Ovary (tissue), 10 donors: ENCODE results near the gene HOPX. TPM values are rescaled to one million over a fixed set of nuclear protein-coding genes. Genes with fewer than 3 reads are reported as not detected.
"Not testable (repeated sequence)": the region's sequence is repeated elsewhere in the genome, so short reads cannot be mapped to it uniquely, and the experiment has no call there.

Experiments
- DNase-seq, 5 donors: peaks; one replicate each; pipeline ENCODE4 v3.0.0-alpha.2; 2019 to 2020
- H3K27ac ChIP-seq, 2 donors: fragments of 200-600 bp; one replicate each; pipeline versions ENCODE4 v1.5.1 to v1.8.0; 2019 to 2022
- H3K27me3 ChIP-seq: fragments of 200-600 bp; one replicate; pipeline ENCODE4 v1.8.0; 2022
- H3K36me3 ChIP-seq: fragments of 200-600 bp; sonication (generic); one replicate; pipeline ENCODE4 v1.5.1; 2019
- H3K4me1 ChIP-seq: one replicate; pipeline ENCODE4 v1.8.1; 2013; ENCODE audit warnings: mild to moderate bottlenecking, moderate library complexity; ENCODE audit not compliant: insufficient read depth
- H3K4me3 ChIP-seq: fragments of 200-600 bp; sonication (generic); one replicate; pipeline ENCODE4 v1.5.1; 2017
- H3K9me3 ChIP-seq, 2 donors: fragments of 200-600 bp in 1 of 2; sonication (generic) in 1 of 2; one replicate each; pipeline versions ENCODE4 v1.5.1 to v1.8.1; 2013 to 2019; ENCODE audit warnings: mild to moderate bottlenecking in 1 of 2, moderate library complexity in 1 of 2
- EP300 ChIP-seq: sonication (generic); formaldehyde crosslinking; IDR thresholded peaks from one replicate; pipeline ENCODE4 v1.6.1; 2017; ENCODE audit warnings: antibody characterized with exemption
- POLR2A ChIP-seq: fragments of 450-650 bp; IDR thresholded peaks from one replicate; pipeline ENCODE4 v1.6.1; 2017; ENCODE audit warnings: antibody characterized with exemption, mild to moderate bottlenecking, moderate library complexity
- WGBS, 3 donors: extraction: QIAGEN DNeasy Blood & Tissue Kit in 1 of 3; methylation state at CpG; one replicate each; pipeline versions ENCODE4 v1.1.5 to v1.1.7; 2013 to 2017; 5-methylcytosine and 5-hydroxymethylcytosine counted together
- intact Hi-C, 4 donors: fragments of 100-400 bp; cut with DNase I; formaldehyde crosslinking; loops; one replicate each; pipeline versions ENCODE4 v1.11.0 to v1.15.1; 2022 to 2023
- long read RNA-seq, 3 donors: library from polyadenylated mRNA in 2 of 3; unstranded in 2 of 3; transcript quantifications; one replicate each; pipeline ENCODE4 v2.0.0 and lab custom pipeline, GENCODE V29; 2021 to 2026
- polyA plus RNA-seq, 2 donors: library from polyadenylated mRNA; stranded (reverse); fragments of 200-250 nt in 1 of 2; fragments of 350-450 nt in 1 of 2; fragmentation: Illumina TruSeq in 1 of 2; extraction: RNeasy Lipid Tissue Mini Kit (QIAGEN cat#74804) in 1 of 2; gene quantifications; one replicate each; pipeline ENCODE4 v1.2.3, GENCODE V29; 2013 to 2014
- total RNA-seq, 7 donors: library from RNA; depleted of rRNA in 2 of 7; stranded (reverse); fragments of >200 nt in 2 of 7; fragmentation: NEBNext Ultra II Directional in 3 of 7; extraction: Animal tissue kit (Norgen Biotek cat#: 25700) in 3 of 7; gene quantifications; one replicate each; pipeline versions ENCODE4 v1.1.0 to v1.2.4, GENCODE V29; 2016 to 2023
- TF ChIP-seq, protein P1 (sequence below), 3 donors: fragments of 450-650 bp in 2 of 3; fragments of 200-600 bp in 1 of 3; IDR thresholded peaks; one replicate each; pipeline versions ENCODE4 v1.5.1 to v1.8.0; 2016 to 2022; ENCODE audit warnings: antibody characterized with exemption in 3 of 3, mild to moderate bottlenecking in 1 of 3
- donor health status: DM: no; HTN: no; CAD: no; lungs with moderate emphysema.
- donor health status: DM: no; HTN: no; CAD: no.
- donor health status: Bipolar disorder and iron deficiency.
- donor health status: DM: yes; HTN: yes; CAD: no.
- donor health status: DM: no; HTN: no; CAD: no.
- donor health status: DM: yes; HTN: yes; CAD: no.

Gene HOPX, protein sequence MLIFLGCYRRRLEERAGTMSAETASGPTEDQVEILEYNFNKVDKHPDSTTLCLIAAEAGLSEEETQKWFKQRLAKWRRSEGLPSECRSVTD
- total RNA-seq = 10 to 100 TPM in 2 of 7 donors, 1 to 10 TPM in 5; 2.1 to 22.2 (median 7.6) TPM
- polyA plus RNA-seq = 10 to 100 TPM in 1 of 2 donors, 1 to 10 TPM in 1; 8.8 to 14.8 TPM
- long read RNA-seq, donor 1, transcript HOPX-201 (3 exons, 1,129 nt) = major isoform, 7 of 14 reads
- long read RNA-seq, donor 1, partial matches to known transcripts = 0 of 14 reads
- long read RNA-seq, donor 1, other reads (novel, unspliced or antisense) = 0 of 14 reads
- long read RNA-seq, donor 2, transcript HOPX-201 (3 exons, 1,129 nt) = minor isoform, 9 of 41 reads
- long read RNA-seq, donor 2, transcript HOPX-203 (3 exons, 1,164 nt) = minor isoform, 6 of 41 reads
- long read RNA-seq, donor 2, transcript HOPX-202 (3 exons, 1,611 nt) = minor isoform, 5 of 41 reads
- long read RNA-seq, donor 2, transcript HOPX-206 (2 exons, 1,248 nt) = major isoform, 15 of 41 reads
- long read RNA-seq, donor 2, partial matches to known transcripts = 0 of 41 reads
- long read RNA-seq, donor 2, other reads (novel, unspliced or antisense) = 0 of 41 reads
- long read RNA-seq, donor 3, transcript HOPX-206 (2 exons, 1,248 nt) = minor isoform, 6 of 23 reads
- long read RNA-seq, donor 3, transcript HOPX-201 (3 exons, 1,129 nt) = major isoform, 9 of 23 reads
- long read RNA-seq, donor 3, partial matches to known transcripts = 0 of 23 reads
- long read RNA-seq, donor 3, other reads (novel, unspliced or antisense) = 0 of 23 reads

DNA sequence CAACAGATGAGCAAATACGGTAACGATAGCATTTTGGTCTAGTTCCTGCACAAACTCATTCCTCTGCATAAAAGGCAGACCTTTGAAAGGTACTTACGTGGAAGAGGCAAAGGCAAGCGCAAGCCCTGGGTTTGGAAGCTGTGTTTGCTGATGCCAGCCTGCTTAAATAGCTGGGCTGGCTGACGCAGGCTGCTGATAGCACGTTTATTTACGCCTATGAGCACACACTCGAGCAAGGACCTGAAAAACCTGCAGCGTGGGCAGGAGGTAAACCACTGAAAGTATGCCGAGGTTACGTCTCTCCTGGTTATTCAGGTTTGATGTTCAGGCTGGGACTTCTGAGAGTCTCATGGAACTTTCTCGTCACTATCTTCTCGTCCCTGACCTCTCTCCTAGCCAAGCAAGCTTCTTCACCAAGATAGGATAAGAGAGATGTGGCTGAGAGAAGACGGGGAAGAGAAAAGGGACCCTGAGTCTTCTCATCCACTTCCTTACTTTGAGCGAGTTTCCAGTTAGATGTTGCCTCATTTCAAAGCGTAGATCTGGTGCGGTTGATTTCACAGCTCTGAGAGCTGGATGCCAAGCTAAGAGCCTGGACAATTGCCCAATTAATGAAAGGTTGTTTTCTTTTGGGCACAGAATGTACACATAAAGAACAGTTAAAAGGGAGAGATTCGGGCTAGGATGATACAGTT is at the start of gene HOPX:
Gene HOPX (minus strand): TSS at position 139 of the 695 bp plus-strand sequence. CDS start 23,480 bp downstream, outside the sequence.
- TF ChIP-seq, protein P1, sequence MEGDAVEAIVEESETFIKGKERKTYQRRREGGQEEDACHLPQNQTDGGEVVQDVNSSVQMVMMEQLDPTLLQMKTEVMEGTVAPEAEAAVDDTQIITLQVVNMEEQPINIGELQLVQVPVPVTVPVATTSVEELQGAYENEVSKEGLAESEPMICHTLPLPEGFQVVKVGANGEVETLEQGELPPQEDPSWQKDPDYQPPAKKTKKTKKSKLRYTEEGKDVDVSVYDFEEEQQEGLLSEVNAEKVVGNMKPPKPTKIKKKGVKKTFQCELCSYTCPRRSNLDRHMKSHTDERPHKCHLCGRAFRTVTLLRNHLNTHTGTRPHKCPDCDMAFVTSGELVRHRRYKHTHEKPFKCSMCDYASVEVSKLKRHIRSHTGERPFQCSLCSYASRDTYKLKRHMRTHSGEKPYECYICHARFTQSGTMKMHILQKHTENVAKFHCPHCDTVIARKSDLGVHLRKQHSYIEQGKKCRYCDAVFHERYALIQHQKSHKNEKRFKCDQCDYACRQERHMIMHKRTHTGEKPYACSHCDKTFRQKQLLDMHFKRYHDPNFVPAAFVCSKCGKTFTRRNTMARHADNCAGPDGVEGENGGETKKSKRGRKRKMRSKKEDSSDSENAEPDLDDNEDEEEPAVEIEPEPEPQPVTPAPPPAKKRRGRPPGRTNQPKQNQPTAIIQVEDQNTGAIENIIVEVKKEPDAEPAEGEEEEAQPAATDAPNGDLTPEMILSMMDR (IDR thresholded peaks at IDR 0.05) = no peak
- TF ChIP-seq POLR2A (no peak), EP300 (no peak)
- WGBS, 3 donors = 15 to 24% (median 20%) methylated on average over 18 of the region's 18 CpGs
- no peaks in the 10 kb centered on the region for H3K27me3 ChIP-seq
- no peak within 1 kb of the TSS for H3K27ac ChIP-seq
- no peaks in the 10 kb centered on the region for H3K36me3 ChIP-seq
- peaks cover 3% of the 10 kb centered on the region for H3K4me1 ChIP-seq
- intact Hi-C loops = no loop called here
- no peaks in the 10 kb centered on the region for H3K9me3 ChIP-seq
- DNase-seq = peak in 2 of 5 donors; percentile 17 to 39
- H3K4me3 ChIP-seq = no peak within 1 kb of the TSS

DNA sequence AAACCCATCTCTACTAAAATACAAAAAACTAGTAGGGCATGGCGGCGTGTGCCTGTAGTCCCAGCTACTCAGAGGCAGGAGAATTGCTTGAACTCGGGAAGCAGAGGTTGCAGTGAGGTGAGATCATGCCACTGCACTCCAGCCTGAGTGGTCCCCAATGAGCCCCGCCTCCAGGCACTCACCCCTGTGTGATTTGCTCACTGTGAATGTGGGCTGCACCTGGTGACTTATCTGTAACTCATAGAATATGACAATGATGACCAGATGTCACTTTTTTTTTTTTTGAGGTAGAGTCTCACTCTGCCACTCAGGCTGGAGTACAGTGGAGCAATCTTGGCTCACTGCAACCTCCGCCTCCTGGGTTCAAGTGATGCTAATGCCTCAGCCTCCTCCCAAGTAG is 49.0 kb upstream of the HOPX start:
- Histone ChIP-seq H3K27ac (no peak overlapping the region), H3K9me3 (no peaks in the 10 kb centered on the region), H3K4me3 (no peak overlapping the region), H3K36me3 (no peaks in the 10 kb centered on the region), H3K4me1 (no peaks in the 10 kb centered on the region), H3K27me3 (no peaks in the 10 kb centered on the region)
- intact Hi-C loops = no loop called here
- 94 to 95% (median 94%) methylated on average over 5 of the region's 5 CpGs for WGBS, 3 donors
- DNase-seq = no peak
- TF ChIP-seq, protein P1 (IDR thresholded peaks at IDR 0.05) = no peak
- TF ChIP-seq POLR2A (no peak), EP300 (no peak)

DNA sequence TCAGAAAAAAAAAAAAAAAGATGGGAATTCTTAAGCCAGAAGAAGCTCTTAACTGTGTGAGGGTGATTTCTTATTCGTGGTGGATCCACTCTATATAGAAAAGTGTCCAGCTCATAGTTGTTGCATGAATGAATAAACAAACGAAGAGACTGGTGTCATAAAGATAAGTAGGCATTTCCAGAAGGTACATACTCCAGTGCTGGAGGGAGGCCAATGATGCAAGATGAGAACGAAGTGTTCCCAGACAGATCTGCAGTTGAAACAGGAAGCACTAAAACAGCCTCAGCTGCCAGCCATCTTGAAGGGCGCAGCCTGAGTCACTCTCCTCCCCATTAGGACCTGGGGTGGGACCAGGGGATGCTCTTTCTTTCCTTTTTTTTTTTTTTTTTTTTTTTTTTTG is 47.4 kb upstream of the HOPX start:
- intact Hi-C loops = no loop called here
- no peak overlapping the region for H3K4me3 ChIP-seq
- 19 to 22% (median 20%) methylated on average over 4 of the region's 4 CpGs for WGBS, 3 donors
- no peaks in the 10 kb centered on the region for H3K36me3 ChIP-seq
- no peak overlapping the region for H3K27ac ChIP-seq
- H3K9me3 ChIP-seq = no peaks in the 10 kb centered on the region
- H3K27me3 ChIP-seq = no peaks in the 10 kb centered on the region
- TF ChIP-seq, protein P1 (IDR thresholded peaks at IDR 0.05) = no peak
- TF ChIP-seq POLR2A = no peak
- TF ChIP-seq EP300 = no peak
- no peaks in the 10 kb centered on the region for H3K4me1 ChIP-seq
- DNase-seq = peak in 4 of 5 donors; percentile 20 to 39 (median 28)

DNA sequence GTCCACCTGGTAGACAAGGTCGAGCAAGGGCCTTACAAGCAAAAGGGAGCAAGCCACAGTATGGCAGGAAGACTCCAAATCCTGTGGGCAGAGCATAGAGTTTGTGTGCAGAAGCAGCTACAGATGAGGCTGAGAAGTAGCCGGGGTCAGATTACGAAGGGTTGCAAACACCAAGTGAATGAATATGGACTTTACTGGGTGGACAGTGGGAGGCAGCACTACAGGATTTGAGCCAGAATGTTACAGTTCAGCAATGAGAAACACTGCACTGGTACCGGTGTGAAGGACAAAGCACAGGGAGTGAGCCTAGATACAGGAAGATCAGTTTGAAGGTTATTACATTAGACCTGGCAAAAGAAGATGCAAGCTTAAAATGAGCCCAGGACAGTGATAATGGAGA is 46.1 kb upstream of the HOPX start:
- Histone ChIP-seq H3K27me3 (no peaks in the 10 kb centered on the region), H3K27ac (no peak overlapping the region), H3K4me3 (no peak overlapping the region), H3K4me1 (no peaks in the 10 kb centered on the region), H3K9me3 (no peaks in the 10 kb centered on the region), H3K36me3 (no peaks in the 10 kb centered on the region)
- 64 to 65% (median 65%) methylated on average over 4 of the region's 4 CpGs for WGBS, 3 donors
- TF ChIP-seq POLR2A = no peak
- TF ChIP-seq, protein P1 (IDR thresholded peaks at IDR 0.05) = no peak
- no peak for TF ChIP-seq EP300
- intact Hi-C loops = no loop called here
- DNase-seq = no peak

DNA sequence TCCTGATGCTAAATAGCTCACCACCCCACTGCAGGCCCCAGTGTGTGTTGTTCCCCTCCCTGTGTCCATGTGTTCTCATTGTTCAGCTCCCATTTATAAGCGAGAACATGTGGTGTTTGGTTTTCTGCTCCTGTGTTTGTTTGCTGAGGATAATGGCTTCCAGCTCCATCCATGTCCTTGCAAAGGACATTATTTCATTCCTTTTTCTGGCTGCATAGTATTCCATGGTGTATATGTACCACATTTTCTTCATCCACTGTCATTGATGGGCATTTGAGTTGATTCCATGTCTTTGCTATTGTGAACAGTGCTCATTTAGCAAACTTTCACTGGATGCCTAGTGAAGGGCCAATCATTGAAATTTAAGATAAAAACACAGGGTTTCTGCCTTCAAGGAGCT is 45.5 kb upstream of the HOPX start:
- H3K36me3 ChIP-seq, H3K9me3 ChIP-seq, H3K4me3 ChIP-seq, H3K27me3 ChIP-seq, DNase-seq, H3K27ac ChIP-seq, H3K4me1 ChIP-seq, intact Hi-C loops: not testable (repeated sequence)
- WGBS, 3 donors = 91 to 100% (median 98%) methylated on average over 1 of the region's 1 CpG
